Stomach (tissue), 9 donors: ENCODE measurements around the gene RPS6KC1. TPM values are rescaled to one million over a fixed set of nuclear protein-coding genes. Genes with fewer than 3 reads are reported as not detected.

Experiments
- DNase-seq, 2 donors: peaks; one replicate each; pipeline versions ENCODE4 v3.0.0 to v3.0.0-alpha.2; 2013 to 2019
- H3K27ac ChIP-seq, 5 donors: fragments of 200-600 bp in 4 of 5; sonication (generic) in 4 of 5; one replicate each; pipeline ENCODE4 v1.5.1; 2013 to 2019; ENCODE audit warnings: mild to moderate bottlenecking in 1 of 5, moderate library complexity in 1 of 5
- H3K27me3 ChIP-seq, 3 donors: fragments of 200-600 bp; sonication (generic); one replicate each; pipeline ENCODE4 v1.5.1; 2017 to 2019; ENCODE audit warnings: mixed run types in 1 of 3
- H3K36me3 ChIP-seq, 4 donors: fragments of 200-600 bp; sonication (generic); 1 replicate in 3 of 4; 2 replicates in 1 of 4; pipeline ENCODE4 v1.5.1; 2016 to 2019
- H3K4me1 ChIP-seq, 4 donors: fragments of 200-600 bp; sonication (generic); one replicate each; pipeline ENCODE4 v1.5.1; 2016 to 2019
- H3K4me3 ChIP-seq, 4 donors: fragments of 200-600 bp; sonication (generic) in 3 of 4; one replicate each; pipeline ENCODE4 v1.5.1; 2016 to 2019; ENCODE audit warnings: mild to moderate bottlenecking in 1 of 4
- H3K9me3 ChIP-seq, 4 donors: fragments of 200-600 bp; sonication (generic); one replicate each; pipeline ENCODE4 v1.5.1; 2016 to 2019
- EP300 ChIP-seq: sonication (generic); formaldehyde crosslinking; IDR thresholded peaks from one replicate; pipeline ENCODE4 v1.6.1; 2017; ENCODE audit warnings: antibody characterized with exemption
- POLR2A ChIP-seq, 4 donors: fragments of 450-650 bp; IDR thresholded peaks; one replicate each; pipeline ENCODE4 v1.6.1; 2016; ENCODE audit warnings: antibody characterized with exemption in 4 of 4, control low read depth in 2 of 4, mild to moderate bottlenecking in 1 of 4, moderate library complexity in 1 of 4
- POLR2AphosphoS5 ChIP-seq, 3 donors: sonication (generic); formaldehyde crosslinking; IDR thresholded peaks; one replicate each; pipeline ENCODE4 v1.6.1; 2016; ENCODE audit warnings: antibody characterized with exemption in 3 of 3
- WGBS, 5 donors: extraction: QIAGEN DNeasy Blood & Tissue Kit in 3 of 5; methylation state at CpG; one replicate each; pipeline versions ENCODE4 v1.1.5 to v1.1.7; 2013 to 2018; 5-methylcytosine and 5-hydroxymethylcytosine counted together
- intact Hi-C: fragments of 100-400 bp; cut with DNase I; formaldehyde crosslinking; loops from one replicate; pipeline ENCODE4 v1.15.1; 2023; ENCODE audit warnings: low total_unique reads
- polyA plus RNA-seq, 3 donors: library from polyadenylated mRNA; stranded (reverse); fragments of 200-250 nt; gene quantifications; one replicate each; pipeline ENCODE4 v1.2.3, GENCODE V29; 2013
- total RNA-seq, 5 donors: library from RNA; depleted of rRNA; stranded (reverse); fragments of >200 nt; gene quantifications; one replicate each; pipeline versions ENCODE4 v1.1.0 to v1.2.3, GENCODE V29; 2014 to 2016
- TF ChIP-seq, protein P1 (sequence below), 7 experiments: fragments of 450-650 bp in 4 of 7; fragments of 200-600 bp in 3 of 7; sonication (generic) in 3 of 7; IDR thresholded peaks; one replicate each; pipeline ENCODE4 v1.5.1; 2016 to 2019; ENCODE audit warnings: antibody characterized with exemption in 7 of 7, control low read depth in 2 of 7, mild to moderate bottlenecking in 1 of 7
- donor health status: healthy with polysubstance abuse.
- donor health status: Bipolar disorder and iron deficiency.
- donor health status: healthy.

Gene RPS6KC1
- total and polyA plus RNA-seq, 8 donors: 3.8 to 137 (median 8.9) TPM

DNA sequence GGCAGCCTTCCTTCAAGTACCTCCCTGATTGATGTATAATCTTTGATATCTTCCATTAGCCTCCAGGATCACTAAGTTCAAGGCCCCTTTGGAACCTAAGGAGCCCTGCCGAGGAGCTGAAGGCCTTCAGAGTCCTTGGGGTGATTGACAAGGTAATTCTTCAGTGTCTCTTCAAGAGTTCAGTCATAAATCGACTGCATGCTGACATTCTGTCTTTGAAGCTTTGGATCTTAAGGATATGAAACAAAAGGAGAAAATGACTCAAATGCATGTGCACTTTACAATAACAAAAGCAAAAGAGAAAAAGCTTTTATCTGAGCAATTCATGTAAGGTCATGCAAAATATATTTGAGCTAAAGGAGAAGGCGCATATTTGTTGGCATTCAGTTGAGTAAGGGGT lies 125.3 kb downstream of the RPS6KC1 start:
- no peak for DNase-seq
- intact Hi-C loops: no loop called here
- Histone ChIP-seq H3K27ac (no peak overlapping the region), H3K27me3 (no peaks in the 10 kb centered on the region), H3K36me3 (peaks cover 0 to 45% (median 29%) of the 10 kb centered on the region in 4 donors), H3K4me3 (no peak overlapping the region), H3K9me3 (no peaks in the 10 kb centered on the region), H3K4me1 (no peaks in the 10 kb centered on the region)
- WGBS, 5 donors: 80 to 90% (median 88%) methylated on average over 3 of the region's 3 CpGs
- TF ChIP-seq, protein P1, sequence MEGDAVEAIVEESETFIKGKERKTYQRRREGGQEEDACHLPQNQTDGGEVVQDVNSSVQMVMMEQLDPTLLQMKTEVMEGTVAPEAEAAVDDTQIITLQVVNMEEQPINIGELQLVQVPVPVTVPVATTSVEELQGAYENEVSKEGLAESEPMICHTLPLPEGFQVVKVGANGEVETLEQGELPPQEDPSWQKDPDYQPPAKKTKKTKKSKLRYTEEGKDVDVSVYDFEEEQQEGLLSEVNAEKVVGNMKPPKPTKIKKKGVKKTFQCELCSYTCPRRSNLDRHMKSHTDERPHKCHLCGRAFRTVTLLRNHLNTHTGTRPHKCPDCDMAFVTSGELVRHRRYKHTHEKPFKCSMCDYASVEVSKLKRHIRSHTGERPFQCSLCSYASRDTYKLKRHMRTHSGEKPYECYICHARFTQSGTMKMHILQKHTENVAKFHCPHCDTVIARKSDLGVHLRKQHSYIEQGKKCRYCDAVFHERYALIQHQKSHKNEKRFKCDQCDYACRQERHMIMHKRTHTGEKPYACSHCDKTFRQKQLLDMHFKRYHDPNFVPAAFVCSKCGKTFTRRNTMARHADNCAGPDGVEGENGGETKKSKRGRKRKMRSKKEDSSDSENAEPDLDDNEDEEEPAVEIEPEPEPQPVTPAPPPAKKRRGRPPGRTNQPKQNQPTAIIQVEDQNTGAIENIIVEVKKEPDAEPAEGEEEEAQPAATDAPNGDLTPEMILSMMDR (IDR thresholded peaks at IDR 0.05): no peak
- TF ChIP-seq POLR2A (IDR thresholded peaks at IDR 0.05) (no peak), POLR2AphosphoS5 (IDR thresholded peaks at IDR 0.05) (no peak), EP300 (no peak)

DNA sequence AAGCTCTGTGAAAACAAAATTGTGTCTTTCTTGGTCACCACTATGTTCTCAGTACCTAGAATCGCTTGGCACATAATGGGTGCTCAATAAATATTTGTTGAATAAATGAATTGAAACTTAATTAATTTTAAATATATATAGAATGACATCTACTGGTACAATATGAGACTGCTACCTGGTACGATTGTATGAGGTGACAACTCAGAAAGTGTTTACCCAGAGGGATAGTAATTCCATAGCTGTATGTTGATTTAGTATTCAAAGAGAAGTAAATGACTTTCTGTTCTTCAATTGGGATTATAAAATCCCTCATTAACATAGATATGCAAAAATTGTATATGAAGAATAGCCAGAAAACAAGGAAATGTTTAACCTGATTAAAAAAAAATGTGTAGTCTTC lies 128.7 kb downstream of the RPS6KC1 start:
- Histone ChIP-seq H3K4me1 (no peaks in the 10 kb centered on the region), H3K36me3 (peaks cover 0 to 36% (median 16%) of the 10 kb centered on the region in 4 donors), H3K27ac (no peak overlapping the region), H3K4me3 (no peak overlapping the region), H3K27me3 (no peaks in the 10 kb centered on the region), H3K9me3 (peaks cover 0 to 4% (median 0%) of the 10 kb centered on the region in 4 donors)
- WGBS, 5 donors: 61 to 75% (median 67%) methylated on average over 2 of the region's 2 CpGs
- no peak for TF ChIP-seq POLR2A (IDR thresholded peaks at IDR 0.05)
- no peak for TF ChIP-seq EP300
- TF ChIP-seq, protein P1 (IDR thresholded peaks at IDR 0.05): no peak
- intact Hi-C loops: no loop called here
- no peak for DNase-seq

DNA sequence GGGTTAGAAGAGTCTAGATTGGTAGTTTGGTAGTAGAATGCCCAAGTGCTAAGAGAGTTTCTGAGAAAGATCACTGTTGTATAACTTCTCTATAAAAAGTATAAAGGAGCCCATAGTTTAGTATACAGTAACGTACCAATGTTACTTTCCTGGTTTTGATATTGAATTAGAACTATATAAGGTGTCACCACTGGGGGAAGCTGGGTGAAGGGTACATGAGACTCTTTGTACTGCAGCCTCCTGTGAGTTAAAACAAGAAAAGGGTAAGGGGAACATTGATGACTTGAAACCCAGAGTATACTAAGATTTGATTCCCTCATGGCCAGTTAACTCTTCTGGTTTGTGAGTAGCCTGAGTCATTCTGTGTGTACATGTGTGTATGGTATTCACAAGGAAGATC lies 129.8 kb downstream of the RPS6KC1 start:
- TF ChIP-seq EP300 (no peak), POLR2AphosphoS5 (IDR thresholded peaks at IDR 0.05) (no peak), POLR2A (IDR thresholded peaks at IDR 0.05) (no peak)
- TF ChIP-seq, protein P1 (IDR thresholded peaks at IDR 0.05): no peak
- Histone ChIP-seq H3K36me3 (peaks cover 0 to 45% (median 19%) of the 10 kb centered on the region in 4 donors), H3K9me3 (peaks cover 0 to 15% (median 8%) of the 10 kb centered on the region in 4 donors), H3K27ac (no peak overlapping the region), H3K4me3 (no peak overlapping the region), H3K27me3 (no peaks in the 10 kb centered on the region), H3K4me1 (no peaks in the 10 kb centered on the region)
- DNase-seq: no peak
- intact Hi-C loops: no loop called here
- 87 to 100% (median 98%) methylated on average over 1 of the region's 1 CpG for WGBS, 5 donors

DNA sequence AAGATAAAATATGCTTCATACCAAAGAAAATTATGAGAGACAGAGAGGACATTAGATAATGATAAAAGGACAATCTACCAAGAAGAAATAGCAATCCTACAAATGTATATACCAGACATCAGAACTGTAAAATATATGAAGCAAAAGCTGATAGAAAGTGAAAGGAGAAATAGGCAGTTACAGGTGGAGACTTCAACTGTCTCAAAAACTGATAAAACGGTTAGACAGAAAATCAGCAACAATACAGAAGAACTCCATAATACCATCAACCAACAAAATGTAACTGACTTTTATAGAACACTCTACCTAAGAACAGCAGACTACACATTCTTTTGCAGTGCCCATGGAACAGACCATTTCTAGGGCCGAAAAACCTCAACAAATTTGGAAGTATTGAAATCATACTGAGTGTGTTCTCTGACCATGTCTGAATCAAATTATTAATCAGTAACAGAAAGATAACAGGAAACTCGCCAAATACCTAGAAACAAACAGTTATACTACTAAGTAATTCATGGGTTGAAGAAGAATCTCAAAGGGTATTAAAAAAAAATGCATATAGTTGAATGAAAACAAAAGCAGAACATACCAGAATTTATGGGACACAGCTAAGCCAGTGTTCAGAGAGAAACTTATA lies 132.1 kb downstream of the RPS6KC1 start:
- TF ChIP-seq, protein P1 (IDR thresholded peaks at IDR 0.05): no peak
- TF ChIP-seq EP300 (no peak), POLR2A (IDR thresholded peaks at IDR 0.05) (no peak)
- H3K9me3 ChIP-seq: peaks cover 0 to 31% (median 19%) of the 10 kb centered on the region in 4 donors
- 72 to 84% (median 81%) methylated on average over 3 of the region's 3 CpGs for WGBS, 5 donors
- intact Hi-C loops: no loop called here
- no peaks in the 10 kb centered on the region for H3K4me1 ChIP-seq
- no peak for DNase-seq
- no peak overlapping the region for H3K4me3 ChIP-seq
- H3K36me3 ChIP-seq: peaks cover 0 to 48% (median 15%) of the 10 kb centered on the region in 4 donors
- H3K27ac ChIP-seq: no peak overlapping the region
- H3K27me3 ChIP-seq: no peaks in the 10 kb centered on the region
